HG02678 (cell line): ENCODE measurements around the gene ITGB4.
"Not testable (repeated sequence)": the region's sequence is repeated elsewhere in the genome, so short reads cannot be mapped to it uniquely, and the experiment has no call there.

Source experiments
- ATAC-seq: cut with Tn5 transposase; IDR thresholded peaks from one replicate; pipeline ENCODE4 v1.9.1; 2021; ENCODE audit warnings: mild to moderate bottlenecking, moderate library complexity; ENCODE audit not compliant: unreplicated experiment

Gene ITGB4

DNA sequence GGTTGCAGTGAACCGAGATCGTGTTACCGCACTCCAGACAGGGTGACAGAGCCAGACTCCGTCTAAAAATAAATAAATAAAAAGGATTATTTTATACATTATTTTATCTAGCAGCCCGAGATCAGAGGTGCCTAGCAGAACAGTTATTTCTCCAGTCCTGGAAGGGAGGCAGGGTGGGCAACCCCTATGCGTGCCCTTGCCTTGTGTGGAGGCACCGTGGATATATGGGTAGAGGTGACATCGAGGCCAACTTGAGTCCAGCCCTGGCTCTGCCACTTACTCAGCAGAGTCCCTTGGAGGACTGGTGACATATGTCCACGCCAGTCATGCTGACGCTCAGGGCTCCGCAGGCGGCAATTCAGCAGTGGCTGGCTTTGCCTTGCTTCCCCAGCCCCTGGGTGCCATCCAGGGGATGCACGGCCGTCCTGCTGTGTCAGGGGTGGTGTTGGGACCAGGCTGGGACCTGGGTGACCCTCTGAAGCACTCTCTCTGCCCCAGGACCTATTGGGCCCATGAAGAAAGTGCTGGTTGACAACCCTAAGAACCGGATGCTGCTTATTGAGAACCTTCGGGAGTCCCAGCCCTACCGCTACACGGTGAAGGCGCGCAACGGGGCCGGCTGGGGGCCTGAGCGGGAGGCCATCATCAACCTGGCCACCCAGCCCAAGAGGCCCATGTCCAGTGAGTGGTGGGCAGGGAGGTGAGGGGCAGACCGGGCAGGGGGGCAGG lies 30.6 kb downstream of the ITGB4 start:
- no peak for ATAC-seq

DNA sequence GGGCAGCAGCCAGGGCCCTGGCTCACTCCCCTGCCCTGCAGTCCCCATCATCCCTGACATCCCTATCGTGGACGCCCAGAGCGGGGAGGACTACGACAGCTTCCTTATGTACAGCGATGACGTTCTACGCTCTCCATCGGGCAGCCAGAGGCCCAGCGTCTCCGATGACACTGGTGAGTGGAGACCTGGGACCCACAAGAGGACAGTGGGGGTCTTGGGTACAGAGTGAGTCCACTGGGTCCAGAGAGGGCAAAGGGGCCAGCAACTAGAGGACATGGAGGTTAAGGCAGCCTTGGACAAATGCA lies 31.1 kb downstream of the ITGB4 start:
- ATAC-seq: no peak

DNA sequence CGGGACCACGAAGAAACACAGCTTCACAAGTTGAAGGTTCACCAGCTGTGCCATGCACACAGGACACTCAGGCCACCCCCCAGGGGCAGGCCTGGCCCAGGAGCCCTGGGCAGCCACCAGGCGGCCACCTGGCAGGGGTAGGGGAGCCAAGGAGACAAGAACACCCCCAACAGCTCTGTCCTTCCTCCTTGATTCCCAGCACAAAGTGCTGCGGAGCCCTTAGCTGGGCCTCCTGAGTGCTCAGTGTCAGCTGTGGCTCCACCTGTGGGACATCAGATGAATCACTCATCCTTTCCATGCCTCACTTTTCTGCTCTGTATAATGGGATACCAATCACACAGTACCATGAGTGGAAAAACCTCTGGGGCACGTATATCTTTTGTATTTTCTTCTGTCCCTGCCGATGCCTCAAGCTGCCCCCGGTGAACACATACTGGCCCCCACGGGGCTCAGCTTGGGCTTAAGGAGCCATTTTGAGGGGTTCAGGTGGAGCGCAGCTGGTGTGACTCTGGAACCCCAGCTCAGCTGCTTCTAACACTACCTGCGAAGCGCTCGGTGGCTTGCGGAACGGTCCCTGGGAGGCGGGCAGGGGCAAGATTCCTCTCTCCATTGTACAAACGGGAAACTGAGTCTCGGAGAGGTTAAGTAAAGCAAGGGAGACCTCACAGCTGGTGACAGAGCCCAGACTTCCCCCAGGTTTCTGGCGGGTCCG lies 31.7 kb downstream of the ITGB4 start:
- no peak for ATAC-seq

DNA sequence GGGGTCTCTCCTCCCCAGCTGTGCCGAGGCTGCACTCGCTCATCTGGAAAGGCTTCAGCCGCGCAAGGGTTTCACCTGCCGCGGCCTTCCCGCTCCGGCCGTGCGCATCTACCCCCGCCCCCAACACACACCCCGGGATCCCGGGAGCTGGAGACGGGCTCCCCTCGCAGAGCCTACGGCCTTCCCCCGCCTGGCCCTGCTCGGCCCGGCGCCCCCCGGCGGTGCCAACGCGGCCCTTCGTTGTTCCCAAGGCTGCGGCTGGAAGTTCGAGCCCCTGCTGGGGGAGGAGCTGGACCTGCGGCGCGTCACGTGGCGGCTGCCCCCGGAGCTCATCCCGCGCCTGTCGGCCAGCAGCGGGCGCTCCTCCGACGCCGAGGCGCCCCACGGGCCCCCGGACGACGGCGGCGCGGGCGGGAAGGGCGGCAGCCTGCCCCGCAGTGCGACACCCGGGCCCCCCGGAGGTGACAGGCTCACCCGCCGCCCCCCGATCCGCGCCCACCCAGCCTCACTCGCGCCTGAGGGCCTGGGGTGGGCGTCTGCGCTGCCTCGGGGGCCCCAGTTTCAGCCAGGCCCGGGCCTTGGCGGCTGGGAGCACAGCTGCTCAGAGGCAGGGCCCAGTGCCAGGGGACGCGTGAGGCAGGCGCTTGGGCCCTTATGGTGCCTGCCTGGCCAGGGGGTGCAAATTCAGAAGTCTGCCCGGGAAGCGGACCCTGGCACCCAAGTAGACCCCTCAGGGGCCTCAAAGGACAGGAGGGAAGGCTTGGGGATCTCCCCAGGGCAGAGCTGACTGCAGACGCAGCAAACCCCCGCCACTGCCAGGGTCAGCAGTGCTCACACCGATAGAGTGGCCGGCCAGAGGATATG lies 32.5 kb downstream of the ITGB4 start:
- ATAC-seq: peak; percentile 59

DNA sequence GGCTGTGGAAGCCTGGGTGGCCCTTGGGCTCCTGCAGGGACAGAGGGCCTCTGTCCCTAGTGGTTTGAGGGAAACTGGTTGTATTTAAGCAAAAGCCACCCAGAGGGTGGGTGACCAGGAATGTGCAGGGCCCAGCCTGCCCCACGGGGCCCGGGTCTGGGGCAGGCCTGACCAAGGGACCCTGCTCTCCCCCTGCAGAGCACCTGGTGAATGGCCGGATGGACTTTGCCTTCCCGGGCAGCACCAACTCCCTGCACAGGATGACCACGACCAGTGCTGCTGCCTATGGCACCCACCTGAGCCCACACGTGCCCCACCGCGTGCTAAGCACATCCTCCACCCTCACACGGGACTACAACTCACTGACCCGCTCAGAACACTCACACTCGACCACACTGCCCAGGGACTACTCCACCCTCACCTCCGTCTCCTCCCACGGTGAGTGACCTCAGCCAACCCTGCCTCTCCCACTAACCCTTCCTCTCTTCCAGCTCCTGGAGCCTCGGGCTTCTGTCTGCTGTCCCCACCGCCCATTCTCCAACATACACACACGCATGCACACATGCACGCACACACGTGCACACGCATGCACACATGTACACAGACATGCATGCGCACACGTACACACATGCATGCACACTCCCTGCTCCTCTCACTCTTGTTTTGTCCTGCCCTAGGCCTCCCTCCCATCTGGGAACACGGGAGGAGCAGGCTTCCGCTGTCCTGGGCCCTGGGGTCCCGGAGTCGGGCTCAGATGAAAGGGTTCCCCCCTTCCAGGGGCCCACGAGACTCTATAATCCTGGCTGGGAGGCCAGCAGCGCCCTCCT lies 33.3 kb downstream of the ITGB4 start:
- ATAC-seq: no peak

DNA sequence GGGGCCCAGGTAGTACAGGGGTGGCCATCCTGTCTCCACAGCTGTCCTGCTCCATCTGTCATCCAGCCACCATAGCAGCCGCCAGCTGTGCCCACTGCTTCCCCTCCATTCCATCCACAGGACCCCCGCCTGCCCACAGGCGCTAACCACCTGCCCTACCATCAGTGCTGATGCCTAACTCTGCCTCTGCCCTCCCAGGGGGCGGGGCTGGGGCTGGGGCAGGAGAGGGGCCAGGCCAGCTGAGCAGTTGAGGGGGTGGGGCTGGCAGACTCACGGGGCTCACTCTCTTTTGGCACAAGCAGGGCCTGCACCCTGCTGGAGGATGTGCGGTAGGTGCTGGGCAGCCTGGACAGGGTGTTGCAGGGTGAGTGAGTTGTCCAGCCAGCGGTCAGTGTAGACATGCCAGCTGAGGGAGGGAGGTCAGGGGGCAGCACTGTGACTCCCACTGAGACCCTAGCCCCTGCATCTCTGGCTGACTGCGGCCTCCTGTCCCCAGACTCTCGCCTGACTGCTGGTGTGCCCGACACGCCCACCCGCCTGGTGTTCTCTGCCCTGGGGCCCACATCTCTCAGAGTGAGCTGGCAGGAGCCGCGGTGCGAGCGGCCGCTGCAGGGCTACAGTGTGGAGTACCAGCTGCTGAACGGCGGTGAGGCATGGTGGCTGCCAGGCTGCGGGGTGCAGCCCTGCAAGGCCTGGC lies 34.1 kb downstream of the ITGB4 start:
- no peak for ATAC-seq

DNA sequence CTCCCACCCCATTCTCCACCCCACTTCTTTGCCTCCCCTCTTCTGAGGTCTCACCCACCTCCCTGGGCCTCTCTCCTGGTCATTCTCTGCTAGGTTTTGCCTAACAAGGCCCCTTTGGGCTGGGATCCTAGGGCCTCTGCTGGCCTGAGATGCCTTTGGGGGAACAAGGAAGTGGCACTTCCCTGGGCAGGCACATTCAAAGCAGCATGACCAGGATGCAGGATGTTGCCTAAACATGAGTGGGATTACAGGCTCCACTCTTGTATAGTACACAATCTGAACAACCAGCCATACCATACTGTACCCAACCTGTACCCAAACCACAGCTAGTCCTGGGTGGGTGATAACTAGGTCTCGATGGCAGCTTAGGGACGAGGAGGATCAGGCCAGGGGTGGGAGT lies 34.7 kb downstream of the ITGB4 start:
- ATAC-seq: no peak

DNA sequence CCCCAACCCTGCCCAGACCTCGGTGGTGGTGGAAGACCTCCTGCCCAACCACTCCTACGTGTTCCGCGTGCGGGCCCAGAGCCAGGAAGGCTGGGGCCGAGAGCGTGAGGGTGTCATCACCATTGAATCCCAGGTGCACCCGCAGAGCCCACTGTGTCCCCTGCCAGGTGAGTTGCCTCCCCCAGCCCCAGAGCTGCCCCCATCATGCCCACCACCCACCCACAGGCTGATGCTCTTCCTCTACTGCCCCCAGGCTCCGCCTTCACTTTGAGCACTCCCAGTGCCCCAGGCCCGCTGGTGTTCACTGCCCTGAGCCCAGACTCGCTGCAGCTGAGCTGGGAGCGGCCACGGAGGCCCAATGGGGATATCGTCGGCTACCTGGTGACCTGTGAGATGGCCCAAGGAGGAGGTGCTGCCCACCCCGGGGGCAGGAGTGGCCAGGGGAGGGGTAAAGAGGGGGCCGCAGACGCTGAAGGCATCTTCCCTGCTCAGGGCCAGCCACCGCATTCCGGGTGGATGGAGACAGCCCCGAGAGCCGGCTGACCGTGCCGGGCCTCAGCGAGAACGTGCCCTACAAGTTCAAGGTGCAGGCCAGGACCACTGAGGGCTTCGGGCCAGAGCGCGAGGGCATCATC lies 35.3 kb downstream of the ITGB4 start:
- no peak for ATAC-seq

DNA sequence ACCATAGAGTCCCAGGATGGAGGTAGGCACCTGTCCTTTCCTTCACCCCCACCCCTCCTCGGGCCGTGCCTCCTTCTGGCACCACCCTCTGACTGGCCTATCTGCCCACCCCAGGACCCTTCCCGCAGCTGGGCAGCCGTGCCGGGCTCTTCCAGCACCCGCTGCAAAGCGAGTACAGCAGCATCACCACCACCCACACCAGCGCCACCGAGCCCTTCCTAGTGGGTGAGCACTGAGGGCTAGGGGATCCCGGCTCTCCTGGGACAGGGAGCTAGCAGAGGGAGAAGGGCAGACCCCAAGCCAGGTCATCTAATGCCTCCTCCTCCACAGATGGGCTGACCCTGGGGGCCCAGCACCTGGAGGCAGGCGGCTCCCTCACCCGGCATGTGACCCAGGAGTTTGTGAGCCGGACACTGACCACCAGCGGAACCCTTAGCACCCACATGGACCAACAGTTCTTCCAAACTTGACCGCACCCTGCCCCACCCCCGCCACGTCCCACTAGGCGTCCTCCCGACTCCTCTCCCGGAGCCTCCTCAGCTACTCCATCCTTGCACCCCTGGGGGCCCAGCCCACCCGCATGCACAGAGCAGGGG lies 35.9 kb downstream of the ITGB4 start:
- no peak for ATAC-seq

DNA sequence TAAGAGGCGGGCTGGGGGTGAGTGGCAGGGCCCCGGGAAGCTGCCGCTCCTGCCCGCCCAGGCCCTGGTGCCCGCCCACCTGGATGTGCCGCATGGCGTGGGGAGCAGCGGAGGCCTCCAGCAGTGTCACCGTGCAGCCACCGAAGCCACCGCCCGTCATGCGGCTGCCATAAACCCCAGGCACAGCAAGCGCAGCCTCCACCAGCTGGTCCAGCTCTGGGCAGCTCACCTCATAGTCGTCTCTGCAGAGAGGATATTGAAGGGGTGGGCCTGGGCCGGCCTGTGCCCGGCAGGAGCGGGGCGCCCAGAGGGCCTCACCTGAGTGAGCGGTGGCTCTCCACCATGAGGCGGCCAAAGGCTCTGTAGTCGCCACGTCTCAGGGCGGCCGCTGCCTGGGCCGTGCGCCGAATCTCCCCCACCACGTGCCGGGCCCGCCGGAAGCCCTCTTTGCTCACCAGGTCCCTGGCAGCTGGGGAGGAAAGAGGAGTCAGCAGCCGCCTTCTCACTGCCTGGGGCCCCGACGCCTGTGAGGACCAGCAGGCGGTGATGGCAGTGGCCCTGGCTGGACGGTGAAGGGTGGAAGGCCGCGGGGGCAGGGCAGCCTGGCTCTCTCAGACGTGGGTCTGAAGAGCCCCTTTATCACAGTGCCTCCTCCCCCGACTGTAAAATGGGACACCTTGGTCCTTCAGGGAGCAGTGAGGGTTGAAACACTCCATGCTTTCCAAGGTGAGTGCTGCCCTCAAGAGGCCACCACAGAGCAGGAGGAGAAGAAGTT lies 37.1 kb downstream of the ITGB4 start:
- ATAC-seq: no peak

DNA sequence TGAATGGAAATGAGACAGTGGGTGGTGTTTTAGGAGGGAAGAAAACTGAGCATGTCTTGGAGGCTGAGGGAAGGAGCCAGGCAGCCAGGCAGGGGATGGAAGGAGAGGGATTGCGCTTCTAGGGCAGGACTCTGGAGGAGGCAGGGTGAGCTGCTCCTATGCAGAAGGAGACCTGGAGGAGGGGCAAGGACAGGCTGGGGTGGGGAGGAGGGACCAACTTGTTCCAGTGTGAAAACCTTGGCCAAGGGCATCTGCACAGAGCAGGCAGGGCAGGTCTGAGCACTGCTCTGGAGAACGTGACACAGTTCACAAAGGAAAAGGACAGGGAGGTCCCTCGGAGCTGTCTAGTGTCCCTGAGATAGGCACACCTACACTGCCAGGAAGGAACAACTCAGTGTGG lies 38.2 kb downstream of the ITGB4 start:
- ATAC-seq: no peak

DNA sequence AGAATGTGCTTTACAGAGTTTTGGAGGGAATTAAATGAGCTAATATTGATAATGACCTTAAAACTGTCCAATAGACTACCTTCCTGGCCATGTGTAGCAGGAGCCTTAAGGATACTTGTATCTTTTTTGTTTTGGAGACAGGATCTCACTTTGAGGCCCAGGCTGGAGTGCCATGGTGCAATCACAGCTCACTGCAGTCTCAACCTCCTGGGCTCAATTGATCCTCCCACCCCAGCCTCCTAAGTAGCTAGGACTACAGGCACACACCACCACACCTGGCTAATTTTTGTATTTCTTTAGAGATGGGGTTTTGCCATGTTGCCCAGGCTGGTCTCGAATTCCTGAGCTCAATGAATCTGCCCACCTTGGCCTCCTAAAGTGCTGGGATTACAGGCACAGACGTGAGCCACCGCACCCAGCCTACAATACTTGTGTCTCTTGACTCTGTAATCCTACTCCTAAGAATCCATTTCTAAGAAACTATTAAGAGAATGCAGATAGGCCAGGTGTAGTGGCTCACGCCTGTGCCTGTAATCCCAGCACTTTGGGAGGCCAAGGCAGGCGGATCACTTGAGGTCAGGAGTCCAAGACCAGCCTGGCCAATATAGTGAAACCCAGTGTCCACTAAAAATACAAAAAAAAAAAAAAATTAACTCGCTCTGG lies 38.9 kb downstream of the ITGB4 start:
- not testable (repeated sequence) for ATAC-seq

DNA sequence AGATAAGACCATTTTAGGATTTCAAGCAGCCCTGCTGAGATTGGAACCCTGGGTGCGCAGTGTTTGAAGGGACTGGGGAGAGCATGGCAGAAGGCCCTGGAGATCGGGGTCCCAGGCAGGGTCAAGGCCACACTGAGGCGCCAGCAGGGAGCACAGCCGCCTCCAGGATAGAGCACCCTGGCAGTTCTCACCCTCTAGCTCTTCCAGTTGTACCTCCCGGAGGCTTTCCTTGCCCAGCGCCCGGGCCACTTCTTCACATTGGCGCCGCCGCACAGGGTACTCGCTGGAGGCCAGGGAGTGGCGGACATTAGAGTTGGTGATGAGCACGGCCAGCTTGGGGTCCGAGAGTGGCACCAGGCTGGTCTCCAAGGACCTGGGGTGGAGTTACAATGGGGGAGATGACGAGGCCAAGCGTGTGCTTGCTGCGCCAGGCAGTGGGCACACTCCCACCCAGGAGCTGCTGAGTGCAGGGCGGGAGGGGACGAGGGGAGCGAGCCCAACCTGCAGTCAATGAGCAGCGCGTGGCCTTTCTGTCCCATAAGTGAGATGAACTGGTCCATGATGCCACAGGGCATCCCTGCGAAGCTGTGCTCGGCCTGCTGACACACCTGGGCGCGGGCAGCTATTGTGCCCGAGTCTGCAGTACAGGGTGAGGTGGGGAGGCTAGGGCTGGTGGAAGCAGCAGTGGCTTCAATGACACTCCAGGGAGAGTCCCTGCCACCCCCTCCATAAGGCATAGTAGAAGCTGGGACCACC lies 41.4 kb downstream of the ITGB4 start:
- ATAC-seq: no peak

DNA sequence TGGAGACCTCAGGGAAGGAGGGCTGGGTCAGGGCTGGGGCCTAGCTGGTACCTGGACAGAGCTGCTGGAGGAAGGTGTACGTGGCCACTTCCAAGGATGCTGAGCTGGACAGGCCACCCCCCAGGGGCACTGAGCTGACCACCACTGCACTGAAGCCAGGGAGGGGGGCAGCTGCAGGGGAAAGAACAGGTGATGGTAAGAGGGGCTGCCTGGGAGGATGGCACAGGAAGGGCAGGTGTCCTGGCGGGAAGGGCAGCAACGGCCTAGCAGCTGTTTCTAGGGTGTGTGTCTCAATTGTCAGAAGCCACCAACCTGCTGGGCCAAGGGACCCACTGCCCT lies 42.0 kb downstream of the ITGB4 start:
- no peak for ATAC-seq

DNA sequence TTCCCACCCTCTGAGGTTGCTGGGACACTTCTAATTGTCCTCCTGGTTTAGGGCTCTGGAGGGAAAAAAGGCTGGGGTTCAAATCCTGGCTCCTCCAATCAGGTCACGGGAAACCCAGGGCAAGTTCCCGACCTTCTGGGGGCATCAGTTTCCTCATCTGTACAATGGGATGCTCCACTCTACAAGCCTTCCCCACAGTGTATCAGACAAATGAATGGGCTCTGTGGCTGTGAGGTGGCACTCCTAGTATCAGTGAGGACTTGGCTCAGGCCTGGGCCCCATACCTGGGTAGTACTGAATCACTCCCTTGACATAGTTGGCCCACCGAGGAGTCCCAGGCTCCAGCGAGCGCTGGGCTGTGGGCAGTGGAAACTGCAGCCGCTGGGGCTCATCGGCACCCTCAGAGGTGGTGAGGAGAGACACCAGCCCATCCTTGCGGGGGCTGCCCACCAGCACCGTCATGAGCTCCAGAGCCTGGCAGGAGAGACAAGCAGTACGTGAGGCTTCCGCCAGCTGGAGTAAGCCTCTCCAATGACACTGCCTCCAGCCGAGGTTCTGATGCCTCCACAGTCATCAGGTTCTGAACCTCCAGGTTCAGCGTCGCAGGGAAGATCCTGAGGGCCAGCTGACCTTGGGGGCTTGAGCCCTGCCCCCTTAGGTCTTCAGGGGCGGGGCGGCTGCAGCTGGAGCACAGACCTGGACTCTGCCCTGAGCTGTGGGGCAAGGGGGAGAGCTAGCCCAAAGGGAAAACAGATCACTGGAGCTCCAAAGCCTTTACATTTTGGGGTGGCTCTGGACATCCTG lies 42.6 kb downstream of the ITGB4 start:
- no peak for ATAC-seq

DNA sequence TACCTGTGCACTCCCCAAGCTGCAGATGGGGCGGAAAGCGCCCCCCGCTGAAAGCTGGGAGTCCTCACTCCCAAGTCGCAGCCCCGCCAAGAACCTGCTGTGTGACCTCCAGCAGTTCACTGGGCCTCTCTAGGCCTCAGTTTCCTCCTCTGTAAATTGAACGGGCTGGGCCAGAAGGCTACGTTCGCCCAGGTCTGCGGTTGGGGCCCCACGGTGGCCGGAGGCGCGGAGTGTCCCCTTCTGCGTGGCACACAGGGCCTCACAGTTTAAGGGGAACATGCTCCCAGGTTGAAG lies 43.1 kb downstream of the ITGB4 start:
- no peak for ATAC-seq
